Stimulated activated naive CD4-positive, alpha-beta T cell treated with Interleukin-2 at 50 U/mL for 16 hours (primary cell): ENCODE measurements around the gene ZNF789.
"Not testable (repeated sequence)": the region's sequence is repeated elsewhere in the genome, so short reads cannot be mapped to it uniquely, and the experiment has no call there.

Experiments
- DNase-seq: peaks from one replicate; lab custom pipeline; 2025; lab: John Stamatoyannopoulos, UW

Gene ZNF789

DNA sequence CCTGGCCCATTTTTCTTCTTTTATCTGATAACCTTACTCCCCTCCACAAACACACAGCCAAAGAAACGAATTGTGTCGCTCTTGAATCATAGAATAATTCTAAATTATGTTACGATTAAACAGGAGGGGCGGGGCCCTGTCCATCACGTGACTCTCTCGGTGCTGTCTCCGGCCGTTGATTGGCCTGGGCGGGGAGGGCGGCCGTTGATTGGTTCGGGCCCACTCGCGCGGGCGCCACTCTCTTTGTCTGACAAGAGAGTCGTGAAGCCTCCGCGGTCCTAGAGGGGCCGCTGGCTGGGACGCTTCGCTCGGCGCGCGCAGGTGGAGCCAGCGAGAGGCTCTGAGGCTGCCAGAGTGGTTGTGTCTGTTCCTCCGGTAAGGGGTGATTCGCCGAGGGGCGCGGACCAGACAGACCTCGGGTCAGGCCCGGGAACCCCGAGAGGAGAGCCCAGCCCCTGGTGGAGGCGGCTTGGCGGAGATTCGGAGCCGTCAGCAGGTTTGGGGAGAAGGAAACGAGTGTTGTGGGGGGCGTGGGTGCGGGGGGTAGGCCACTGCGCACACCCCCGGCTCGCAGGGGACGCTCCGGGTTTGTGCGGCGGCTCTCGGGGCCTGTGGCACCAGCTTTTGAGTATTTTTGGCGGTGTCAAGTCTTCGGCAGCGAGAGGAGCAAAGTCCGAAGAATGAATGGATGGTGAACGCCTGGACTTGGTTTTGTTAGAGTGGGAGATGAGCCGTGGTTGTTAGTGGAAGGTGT is at the start of gene ZNF789:
TSS of gene ZNF789 (plus strand) at position 330 of the 754 bp plus-strand sequence. CDS start 3,567 bp downstream, outside the sequence.
- peak; percentile 98 for DNase-seq

DNA sequence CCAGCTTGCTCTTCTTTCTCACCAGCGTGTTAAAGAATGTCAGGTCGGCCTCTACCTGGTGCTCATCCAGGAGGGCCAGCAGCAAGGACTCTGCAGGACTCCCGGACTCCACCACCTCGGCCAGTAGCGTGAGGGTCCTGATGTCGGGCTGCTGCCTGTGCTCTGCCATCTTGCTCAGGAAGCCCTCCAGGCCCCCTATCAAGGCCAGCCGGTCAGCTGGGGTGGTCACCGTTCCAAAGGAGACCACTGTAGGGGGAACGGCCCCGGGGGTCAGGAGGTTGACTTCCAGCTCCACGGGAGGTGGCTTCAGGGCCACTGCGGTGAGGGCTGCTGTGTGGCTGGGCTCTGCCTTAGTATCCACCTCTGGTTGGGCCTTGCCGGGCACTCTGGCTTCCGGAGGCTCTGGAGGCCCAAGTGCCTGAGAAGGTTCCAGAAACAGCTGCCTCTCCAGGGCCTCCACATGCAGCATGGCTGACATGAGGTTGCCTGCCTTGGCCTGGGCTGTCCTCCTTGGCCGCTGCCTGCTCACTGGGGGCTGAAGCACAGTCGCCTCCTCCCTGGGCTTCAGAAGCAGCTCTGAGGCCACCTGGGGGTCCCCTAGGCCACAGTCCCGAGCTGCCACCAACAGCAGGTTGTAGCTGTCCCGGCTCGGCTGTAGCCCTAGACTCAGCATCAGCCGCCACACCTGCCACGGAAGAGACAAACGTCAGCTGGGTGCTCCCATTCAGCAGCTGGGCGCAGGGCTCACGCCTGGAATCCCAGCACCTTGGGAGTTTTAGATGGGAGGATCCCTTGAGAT is 47.6 kb upstream of the ZNF789 start:
- DNase-seq: no peak

DNA sequence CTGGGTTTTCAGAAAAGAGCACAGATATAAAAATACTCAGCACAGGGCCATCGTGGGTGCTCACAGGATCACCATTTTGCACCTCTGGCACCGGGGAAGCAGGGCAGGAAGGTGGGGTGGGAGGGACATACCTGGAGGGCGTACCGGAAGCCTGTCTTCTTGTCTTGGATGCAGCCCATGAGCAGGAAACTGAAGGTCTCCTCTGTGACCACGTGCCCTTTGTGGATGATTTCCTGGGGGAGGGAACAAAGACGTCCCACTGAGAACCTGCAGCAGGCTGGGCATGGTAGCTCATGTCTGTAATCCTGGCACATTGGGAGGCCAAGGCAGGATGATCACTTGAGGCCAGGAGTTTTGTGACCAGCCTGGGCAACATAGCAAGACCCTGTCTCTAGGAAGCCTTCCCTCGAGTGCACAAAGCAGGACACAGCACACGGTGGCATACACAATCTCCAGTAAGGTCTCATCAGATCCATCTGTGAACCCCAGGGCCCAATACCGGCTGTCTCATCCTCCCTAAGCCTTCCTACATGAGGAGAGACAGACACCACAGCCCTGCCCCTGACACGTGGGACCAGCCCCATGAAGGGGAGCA is 43.6 kb upstream of the ZNF789 start:
- DNase-seq: no peak

DNA sequence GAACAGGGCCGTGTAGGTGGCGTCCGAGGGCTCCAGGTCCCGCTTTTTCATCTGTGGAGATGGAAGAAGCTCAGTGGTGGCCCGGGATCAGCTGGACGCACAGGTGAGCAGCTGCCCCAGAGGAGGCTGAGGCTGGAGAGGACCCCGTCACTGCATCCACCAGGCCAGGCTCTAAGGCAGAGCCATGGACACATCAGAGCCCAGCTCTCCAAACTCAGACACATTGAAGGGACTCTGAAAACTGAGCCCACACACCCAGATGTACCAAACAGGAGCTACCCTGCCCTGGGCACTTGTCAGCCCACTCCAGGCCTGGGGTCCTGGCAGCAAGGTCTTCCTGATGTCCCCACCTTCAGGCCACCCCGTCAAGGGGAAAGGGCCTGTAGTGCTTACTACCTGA is 42.9 kb upstream of the ZNF789 start:
- DNase-seq: no peak

DNA sequence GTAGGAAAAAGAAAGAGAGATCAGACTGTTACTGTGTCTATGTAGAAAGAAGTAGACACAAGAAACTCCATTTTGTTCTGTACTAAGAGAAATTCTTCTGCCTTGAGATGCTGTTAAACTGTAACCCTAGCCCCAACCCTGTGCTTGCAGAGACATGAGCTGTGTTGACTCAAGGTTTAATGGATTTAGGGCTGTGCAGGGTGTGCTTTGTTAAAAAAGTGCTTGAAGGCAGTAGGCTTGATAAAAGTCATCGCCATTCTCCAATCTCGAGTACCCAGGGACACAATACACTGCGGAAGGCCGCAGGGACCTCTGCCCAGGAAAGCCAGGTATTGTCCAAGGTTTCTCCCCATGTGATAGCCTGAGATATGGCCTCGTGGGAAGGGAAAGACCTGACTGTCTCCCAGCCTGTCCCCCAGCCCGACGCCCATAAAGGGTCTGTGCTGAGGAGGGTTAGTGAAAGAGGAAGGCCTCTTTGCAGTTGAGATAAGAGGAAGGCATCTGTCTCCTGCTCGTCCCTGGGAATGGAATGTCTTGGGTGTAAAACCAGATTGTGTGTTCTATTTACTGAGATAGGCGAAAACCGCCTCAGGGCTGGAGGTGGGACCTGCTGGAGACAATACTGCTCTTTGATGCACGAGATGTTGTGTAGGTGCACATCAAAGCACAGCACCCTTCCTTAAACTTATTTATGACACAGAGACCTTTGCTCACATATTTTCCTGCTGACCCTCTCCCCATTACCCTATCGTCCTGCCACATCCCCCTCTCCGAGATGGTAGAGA is 40.7 kb upstream of the ZNF789 start:
- DNase-seq: not testable (repeated sequence)

DNA sequence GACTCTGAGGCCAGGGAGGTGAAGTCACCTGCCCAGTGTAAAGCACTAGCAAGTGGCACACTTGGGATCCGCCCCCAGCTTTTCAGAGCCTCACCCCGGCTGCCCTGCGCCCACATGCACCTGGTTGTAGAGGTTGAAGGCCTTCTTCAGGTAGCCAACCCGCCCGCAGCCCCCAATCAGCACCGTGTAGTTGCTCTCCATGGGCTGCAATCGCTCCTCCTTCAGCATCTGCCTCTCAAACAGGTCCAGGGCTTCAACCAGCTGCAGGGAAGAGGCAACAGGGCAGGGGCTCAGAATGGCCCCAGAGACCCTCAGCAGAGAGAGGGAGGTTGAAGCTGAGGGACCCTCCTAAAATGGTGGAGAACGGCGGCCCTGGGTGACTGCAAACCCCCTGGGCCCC is 39.5 kb upstream of the ZNF789 start:
- no peak for DNase-seq

DNA sequence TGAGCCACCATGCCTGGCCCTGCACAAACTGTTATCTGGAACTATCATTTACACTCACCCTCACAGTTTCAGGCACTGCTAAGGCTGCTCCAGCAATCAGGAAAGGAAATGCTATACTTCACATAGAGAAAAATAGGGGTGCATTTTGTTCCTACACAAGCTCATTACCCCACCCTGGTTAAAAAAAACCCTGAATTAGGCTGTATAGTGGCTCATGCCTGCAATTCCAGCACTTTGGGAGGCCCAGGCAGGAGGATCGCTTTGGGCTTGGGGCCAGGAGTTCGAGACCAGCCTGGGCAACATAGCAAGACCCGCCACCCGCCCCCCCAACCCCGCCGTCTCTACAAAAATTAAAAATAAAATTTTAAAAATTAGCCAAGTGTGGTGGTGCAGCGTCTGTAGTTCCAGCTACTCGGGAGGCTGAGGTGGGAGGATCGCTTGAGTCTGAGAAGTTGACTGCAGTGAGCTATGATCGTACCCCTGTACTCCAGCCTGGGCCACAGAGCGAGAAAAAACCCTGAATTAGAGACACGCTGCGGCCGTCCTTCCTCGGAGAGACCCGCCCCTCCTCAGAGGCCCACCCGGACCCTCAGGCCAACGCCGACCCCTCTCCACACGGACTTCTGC is 34.6 kb upstream of the ZNF789 start:
- DNase-seq: no peak

DNA sequence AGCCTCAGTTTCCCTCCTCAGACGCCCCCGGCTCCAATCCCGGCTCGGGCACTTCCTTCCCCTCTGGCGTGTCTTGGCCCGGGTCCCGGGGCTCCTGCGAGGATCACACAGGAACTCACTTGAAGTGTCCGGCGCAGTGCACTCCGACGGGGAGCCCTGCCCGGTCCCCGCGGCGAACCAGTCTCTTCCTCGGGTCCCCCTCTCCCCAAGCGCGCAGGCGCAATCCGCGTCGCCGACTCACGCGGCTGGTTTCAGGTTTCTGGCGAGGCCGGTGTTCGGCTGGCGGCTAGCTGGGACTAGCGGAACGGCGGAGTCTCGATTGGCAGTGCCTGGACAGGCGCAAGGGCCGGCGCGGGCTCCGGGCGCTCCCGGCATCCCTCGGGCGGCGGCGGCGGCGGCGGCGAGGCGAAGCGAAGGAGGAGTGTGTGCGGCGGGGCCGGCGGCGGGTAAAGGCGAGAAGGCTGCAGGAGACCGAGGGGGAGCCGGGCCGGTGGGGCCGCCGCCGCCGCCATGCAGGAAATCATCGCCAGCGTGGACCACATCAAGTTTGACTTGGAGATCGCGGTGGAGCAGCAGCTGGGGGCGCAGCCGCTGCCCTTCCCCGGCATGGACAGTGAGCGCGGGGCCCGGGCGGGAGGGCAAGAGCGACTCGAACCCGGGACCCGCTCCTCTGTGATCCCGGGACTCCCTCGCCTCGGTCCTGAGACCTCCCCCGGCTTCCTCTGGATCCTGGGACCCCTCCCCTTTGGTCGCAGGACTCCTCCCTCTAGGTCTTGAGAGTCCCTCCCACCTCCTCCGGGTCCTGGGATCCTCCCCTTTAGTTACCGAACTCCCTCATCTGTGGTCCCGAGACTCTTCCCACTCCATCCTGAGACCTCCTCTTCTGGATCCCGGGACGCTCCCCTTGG is 33.9 kb upstream of the ZNF789 start, which contains the start of the genes CPSF4 and PTCD1:
TSS of gene CPSF4 (plus strand) at position 371 of the 908 bp plus-strand sequence. CDS start at position 511, 140 bp downstream.
TSS of gene PTCD1 (minus strand) at position 226 of the 908 bp plus-strand sequence. CDS start 3,556 bp downstream, outside the sequence.
- peak; percentile 90 for DNase-seq

DNA sequence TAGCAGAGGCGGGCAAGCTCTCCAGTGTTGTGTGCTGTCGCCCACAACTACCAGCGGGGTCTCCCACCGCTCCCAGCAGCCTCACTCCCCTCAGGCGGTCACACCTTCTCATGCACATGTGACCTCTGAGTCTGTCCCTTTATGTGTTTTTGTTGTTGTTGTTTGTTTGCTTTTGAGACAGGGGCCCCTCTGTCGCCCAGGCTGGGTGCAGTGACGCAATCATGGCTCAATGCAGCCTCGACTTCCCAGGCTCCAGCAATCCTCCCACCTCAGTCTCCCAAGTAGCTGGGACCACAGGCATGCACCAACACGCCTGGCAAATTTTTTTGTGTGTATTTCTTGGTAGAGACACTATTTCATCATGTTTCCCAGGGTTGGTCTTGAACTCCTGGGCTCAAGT is 32.5 kb upstream of the ZNF789 start:
- DNase-seq: no peak

DNA sequence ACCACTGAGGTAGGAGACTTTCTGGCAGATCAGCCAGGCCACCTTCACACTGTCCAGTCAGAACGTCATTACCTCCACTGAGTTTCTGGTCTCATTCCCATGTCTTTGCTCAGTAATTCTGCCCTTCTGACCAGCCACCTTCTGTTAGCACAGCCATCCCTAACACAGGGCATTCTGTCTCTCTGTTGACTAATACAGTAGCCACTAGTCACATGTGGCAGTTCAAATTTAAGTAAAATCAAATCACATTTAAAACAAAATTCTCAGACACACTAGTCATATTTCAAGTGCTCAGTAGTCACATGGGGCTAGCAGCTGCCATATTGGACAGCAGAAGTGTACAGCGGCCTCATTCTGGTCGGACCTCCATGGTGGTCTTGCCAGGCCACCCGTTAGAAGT is 26.6 kb upstream of the ZNF789 start:
- DNase-seq: no peak

DNA sequence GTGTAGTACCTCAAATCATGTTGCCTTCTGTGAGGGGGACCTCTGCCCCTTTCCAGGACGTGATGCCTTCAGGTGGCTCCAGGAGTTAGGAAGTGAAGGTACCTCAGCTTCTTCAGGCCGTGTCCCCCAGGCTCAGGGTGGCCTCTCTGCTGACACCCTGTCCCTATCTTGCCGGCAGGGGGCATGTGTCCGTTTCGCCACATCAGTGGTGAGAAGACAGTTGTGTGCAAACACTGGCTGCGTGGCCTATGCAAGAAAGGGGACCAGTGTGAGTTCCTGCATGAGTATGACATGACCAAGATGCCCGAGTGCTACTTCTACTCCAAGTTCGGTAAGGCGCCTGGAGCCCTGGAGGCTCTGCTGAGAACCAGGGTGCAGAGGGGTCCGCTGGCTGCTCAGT is 24.7 kb upstream of the ZNF789 start:
- DNase-seq: no peak

DNA sequence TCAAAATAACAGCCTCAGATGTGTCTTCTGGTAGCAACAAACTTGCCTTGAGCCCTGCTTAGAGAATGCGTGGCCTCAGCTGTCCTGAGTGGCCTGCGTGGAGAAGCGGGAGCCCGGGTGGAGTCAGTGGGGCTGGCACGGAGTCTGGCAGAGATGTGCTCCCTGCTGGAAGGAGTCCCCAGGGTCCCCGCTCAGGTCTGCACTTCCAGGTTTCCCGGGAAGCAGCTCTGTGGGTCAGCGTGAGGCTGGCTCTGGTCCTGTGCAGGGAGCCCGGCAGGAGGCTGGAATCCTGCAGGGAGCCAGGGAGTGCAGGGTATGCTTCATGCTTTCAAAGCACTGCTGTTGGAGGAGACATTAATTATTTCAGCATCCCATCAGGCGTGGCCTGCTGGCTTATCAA is 23.8 kb upstream of the ZNF789 start:
- no peak for DNase-seq

DNA sequence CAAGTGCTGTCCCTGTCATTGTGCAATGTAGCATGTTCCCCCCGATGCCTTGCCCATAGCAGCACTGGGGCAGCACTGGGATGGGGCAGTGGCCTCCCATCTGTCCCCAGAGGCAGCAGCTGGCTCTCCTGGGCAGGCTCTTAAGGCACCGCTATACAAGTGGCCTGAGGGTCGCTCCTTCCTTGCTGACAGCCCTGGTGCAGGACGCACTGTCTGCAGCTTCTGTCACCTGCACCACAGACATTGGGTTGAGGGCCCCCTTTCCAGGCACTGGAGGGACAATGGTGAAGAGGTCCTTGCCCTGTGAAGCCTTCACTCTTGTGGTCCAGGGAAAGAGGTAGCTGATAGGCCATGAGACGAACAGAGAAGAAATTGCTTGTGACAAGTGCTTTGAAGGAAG is 23.4 kb upstream of the ZNF789 start:
- DNase-seq: no peak

DNA sequence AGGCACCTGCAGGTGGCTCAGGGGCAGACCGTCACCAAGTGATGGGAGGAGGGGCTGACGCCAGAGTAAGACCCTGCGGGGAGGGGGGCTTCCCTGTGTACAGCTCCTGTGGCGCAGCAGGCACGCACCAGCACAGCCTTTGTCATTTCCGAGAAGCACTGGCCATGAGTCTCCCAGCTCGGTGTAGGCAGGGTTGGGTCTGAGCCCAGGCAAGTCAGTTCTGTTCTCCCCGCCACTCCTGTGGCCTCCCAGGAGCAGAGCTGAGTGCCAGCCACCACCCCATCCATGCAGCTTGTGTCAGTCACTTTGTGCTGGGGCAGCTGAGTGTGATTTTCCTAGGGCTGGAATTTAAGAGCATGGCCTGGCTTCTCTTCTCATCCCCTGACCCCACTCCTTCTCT is 20.8 kb upstream of the ZNF789 start:
- no peak for DNase-seq

DNA sequence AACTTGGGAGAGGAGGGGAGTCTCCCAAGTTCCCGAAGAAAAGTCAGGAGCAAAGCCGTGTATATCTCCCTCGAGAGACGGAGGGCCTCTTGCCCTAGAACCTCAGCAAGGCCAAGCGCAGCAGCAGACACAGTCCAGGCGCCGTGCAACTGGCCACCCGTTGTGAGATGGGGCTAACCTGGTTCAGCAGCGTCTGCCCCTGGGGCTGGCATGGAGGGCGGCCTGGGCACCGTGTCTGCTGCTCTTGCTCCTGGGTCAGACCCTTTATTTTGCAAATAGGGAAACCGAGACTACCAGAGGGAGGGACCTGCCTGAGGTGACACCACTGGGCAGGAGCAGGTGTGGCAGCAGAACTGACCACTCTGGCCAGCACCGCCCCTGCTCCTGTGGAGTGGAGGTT is 20.1 kb upstream of the ZNF789 start:
- no peak for DNase-seq

DNA sequence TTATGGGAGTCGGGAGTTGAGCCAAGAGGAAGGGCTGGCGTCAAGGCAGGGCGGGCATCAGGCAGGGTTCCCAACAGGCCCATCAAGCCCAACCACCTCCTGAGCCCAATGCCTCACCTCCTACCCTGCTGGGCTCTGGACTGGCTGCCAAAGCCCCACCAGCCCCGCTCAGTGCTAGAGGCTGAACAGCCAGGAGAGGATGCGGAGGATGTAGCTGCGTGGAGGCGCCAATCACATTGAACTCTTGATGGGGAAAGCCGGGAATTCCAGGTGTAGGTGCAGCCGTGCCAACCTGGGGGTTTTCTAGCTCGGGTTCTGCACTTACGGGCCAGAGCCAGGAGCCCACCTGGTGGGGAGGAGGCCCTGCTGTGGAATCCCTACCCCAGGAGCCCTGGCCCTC is 19.6 kb upstream of the ZNF789 start:
- no peak for DNase-seq

DNA sequence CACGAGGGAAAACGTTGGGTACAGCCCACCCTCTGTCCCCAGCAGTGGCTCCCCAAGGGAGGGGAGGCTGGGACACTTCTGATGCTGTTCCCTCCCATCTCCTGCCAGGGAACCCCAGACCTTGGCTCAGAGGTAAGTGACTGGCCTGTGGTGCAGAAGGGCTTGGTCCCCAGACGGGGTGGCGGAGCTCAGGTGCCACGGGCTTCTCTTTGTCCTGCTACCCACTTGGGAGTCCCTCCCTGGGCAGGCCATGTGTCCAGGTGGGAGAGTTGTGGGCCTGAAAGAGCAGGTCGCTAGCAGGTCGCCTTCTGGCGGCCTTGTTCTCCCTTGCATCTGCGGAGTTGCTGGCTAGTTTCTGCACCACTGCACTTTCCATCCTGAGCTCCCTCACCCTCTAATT is 16.8 kb upstream of the ZNF789 start:
- DNase-seq: no peak

DNA sequence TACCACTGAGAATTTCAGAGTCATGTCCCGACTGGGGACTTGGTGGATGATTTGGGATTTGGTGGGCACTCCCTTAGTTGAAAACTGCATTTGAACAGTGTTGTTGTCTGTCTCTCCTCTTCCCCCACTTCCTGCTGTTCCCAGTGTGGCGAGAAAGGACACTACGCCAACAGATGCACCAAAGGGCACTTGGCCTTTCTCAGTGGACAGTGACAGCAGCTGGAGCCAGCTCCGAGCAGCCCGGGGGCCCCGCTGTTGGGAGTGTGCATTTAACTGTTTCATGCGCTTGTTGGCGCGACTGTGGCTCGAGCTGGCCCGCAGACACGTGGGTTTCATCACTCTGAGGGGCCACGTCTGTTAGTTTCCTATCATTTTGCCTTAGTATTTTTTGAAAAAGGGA is 16.4 kb upstream of the ZNF789 start:
- no peak for DNase-seq

DNA sequence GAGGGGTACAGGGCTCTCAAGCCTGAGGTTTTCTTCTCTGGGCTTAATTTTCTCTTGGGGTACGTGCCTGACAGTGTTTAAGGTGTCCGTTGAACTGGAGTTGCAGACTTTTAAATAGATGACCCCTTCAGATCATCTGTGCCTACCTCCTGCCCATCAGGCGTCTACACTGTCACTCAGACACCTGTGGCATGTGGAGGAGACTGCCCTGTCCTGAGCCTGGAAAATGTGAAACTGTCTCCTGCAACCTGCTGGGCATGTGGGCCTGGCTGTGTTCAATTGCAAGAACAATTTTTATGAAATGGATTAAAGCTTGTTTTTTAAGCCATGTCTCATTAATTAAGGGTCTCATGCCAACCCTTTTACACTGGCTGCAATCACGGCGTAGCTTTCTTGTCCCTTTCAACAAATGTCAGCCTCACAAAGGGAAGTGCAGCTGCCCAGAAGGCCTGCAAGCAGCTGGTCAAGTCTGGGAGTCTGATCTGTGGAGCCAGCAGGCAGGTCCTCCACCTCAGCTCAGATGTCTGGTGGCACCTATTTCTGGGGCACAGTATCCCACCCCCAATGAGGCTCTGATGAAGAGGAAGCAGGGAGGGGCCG is 15.5 kb upstream of the ZNF789 start:
- no peak for DNase-seq
